ENCODE measurements around the gene KCTD1.

DNA sequence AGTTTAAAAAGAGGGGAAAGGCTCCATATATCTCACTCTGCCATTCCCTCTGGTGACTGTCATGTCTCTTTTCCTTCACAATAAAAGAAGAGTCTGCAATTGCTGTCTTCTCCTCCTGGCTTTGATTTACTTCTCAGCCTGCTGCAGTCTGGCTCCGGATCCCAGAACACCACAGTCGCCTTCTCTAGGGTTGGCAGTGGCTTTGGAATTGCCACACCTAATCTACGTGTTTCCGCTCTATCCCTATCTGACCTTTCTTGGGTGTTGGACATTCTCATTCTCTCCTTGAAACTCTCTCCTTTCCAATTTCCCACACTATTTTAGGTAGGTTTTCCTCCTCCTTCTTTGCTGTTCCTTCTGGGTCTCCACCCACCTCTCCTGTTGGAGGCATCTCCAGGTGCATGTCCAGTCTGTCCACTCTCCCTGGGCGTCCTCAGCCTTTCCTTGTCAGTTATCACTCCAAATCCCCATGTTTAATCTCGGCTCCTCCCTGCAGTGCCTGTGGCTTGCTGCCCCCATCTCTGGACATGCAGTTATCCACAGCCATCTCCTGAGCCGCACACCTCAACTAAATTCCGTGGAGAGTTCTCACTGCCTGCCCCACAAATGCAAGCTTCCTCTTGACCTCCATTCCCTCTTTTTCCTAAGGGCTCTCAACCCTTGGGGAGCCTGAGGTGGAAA is 112.8 kb downstream of the KCTD1 start:
- TF ChIP-seq, protein P1, sequence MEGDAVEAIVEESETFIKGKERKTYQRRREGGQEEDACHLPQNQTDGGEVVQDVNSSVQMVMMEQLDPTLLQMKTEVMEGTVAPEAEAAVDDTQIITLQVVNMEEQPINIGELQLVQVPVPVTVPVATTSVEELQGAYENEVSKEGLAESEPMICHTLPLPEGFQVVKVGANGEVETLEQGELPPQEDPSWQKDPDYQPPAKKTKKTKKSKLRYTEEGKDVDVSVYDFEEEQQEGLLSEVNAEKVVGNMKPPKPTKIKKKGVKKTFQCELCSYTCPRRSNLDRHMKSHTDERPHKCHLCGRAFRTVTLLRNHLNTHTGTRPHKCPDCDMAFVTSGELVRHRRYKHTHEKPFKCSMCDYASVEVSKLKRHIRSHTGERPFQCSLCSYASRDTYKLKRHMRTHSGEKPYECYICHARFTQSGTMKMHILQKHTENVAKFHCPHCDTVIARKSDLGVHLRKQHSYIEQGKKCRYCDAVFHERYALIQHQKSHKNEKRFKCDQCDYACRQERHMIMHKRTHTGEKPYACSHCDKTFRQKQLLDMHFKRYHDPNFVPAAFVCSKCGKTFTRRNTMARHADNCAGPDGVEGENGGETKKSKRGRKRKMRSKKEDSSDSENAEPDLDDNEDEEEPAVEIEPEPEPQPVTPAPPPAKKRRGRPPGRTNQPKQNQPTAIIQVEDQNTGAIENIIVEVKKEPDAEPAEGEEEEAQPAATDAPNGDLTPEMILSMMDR (IDR thresholded peaks at IDR 0.05): no peak
- no peak for TF ChIP-seq EZH2 (IDR thresholded peaks at IDR 0.05)

All from neural progenitor cell (in vitro differentiated cells).